ENCODE results near the gene MTAP.

Gene MTAP

DNA sequence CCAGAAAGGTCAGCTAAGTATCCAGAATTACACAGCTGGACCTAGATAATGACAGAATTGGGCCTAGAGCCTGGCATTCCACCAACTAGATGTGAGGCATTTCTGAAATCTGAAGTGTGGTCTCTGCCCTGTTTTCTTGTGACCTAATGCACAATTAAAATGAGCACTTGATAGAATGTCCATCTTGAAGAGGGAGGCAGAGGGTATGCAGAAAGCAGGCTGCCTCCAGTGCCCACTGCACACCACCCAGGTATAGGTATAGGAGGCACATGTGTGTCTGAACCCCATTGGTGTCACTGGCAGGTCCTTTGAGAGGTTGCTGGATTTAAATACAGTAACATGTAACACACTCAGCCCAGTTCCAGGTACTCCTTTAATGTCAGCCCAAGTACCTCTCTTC is 2.4 kb downstream of the MTAP start:
- H3K27ac ChIP-seq (ENCODE audit: low read depth, low read length): no peak overlapping the region
- TF ChIP-seq, protein P1, sequence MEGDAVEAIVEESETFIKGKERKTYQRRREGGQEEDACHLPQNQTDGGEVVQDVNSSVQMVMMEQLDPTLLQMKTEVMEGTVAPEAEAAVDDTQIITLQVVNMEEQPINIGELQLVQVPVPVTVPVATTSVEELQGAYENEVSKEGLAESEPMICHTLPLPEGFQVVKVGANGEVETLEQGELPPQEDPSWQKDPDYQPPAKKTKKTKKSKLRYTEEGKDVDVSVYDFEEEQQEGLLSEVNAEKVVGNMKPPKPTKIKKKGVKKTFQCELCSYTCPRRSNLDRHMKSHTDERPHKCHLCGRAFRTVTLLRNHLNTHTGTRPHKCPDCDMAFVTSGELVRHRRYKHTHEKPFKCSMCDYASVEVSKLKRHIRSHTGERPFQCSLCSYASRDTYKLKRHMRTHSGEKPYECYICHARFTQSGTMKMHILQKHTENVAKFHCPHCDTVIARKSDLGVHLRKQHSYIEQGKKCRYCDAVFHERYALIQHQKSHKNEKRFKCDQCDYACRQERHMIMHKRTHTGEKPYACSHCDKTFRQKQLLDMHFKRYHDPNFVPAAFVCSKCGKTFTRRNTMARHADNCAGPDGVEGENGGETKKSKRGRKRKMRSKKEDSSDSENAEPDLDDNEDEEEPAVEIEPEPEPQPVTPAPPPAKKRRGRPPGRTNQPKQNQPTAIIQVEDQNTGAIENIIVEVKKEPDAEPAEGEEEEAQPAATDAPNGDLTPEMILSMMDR (IDR thresholded peaks at IDR 0.05; ENCODE audit: low read depth, low read length, poor library complexity, severe bottlenecking): no peak
- TF ChIP-seq EZH2phosphoT487 (IDR thresholded peaks at IDR 0.05; ENCODE audit: borderline replicate concordance, low read length): no peak
- no peaks in the 10 kb centered on the region for H3K27me3 ChIP-seq (ENCODE audit: control insufficient read depth, low read length)
- no peak overlapping the region for H3K4me2 ChIP-seq (ENCODE audit: low read length)
- H3K4me1 ChIP-seq (ENCODE audit: control insufficient read depth, low read length): no peaks in the 10 kb centered on the region
- H3K79me2 ChIP-seq (ENCODE audit: control insufficient read depth, low read length): no peaks in the 10 kb centered on the region
- H3K9me3 ChIP-seq (ENCODE audit: control insufficient read depth, insufficient read depth, low read length): no peaks in the 10 kb centered on the region
- no peaks in the 10 kb centered on the region for H3F3A ChIP-seq (ENCODE audit: control insufficient read depth, insufficient read depth)
- H4K20me1 ChIP-seq (ENCODE audit: control insufficient read depth, insufficient read depth, low read depth, low read length): no peaks in the 10 kb centered on the region
- H3K4me3 ChIP-seq (ENCODE audit: low read length): no peak overlapping the region
- no peaks in the 10 kb centered on the region for H3K9me2 ChIP-seq (replicated peaks; ENCODE audit: control insufficient read depth, low read length)
- no peaks in the 10 kb centered on the region for H3K36me3 ChIP-seq (ENCODE audit: control insufficient read depth, low read length)

DNA sequence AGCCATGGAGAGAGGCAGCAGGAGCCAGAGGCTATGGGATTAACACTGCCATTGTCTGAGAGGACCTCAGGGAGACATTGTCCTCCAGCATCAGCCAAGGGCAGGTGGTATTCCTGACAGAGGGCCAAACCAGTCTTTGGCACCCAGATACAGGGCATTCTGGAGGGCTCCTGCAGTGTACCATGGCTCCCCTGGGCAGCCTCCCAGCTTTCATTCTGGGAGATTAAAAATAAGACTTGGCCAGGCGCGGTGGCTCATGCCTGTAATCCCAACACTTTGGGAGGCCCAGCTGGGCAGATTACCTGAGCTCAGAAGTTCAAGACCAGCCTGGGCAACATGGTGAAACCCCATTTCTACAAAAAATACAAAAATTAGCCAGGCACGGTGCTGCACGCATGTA is 4.2 kb downstream of the MTAP start:
- Histone ChIP-seq H4K20me1 (ENCODE audit: control insufficient read depth, insufficient read depth, low read depth, low read length) (no peaks in the 10 kb centered on the region), H3K27me3 (ENCODE audit: control insufficient read depth, low read length) (no peaks in the 10 kb centered on the region), H3K4me1 (ENCODE audit: control insufficient read depth, low read length) (no peaks in the 10 kb centered on the region), H3K36me3 (ENCODE audit: control insufficient read depth, low read length) (no peaks in the 10 kb centered on the region), H3F3A (ENCODE audit: control insufficient read depth, insufficient read depth) (no peaks in the 10 kb centered on the region), H3K4me2 (ENCODE audit: low read length) (no peak overlapping the region), H3K79me2 (ENCODE audit: control insufficient read depth, low read length) (no peaks in the 10 kb centered on the region), H3K9me2 (replicated peaks; ENCODE audit: control insufficient read depth, low read length) (no peaks in the 10 kb centered on the region), H3K9me3 (ENCODE audit: control insufficient read depth, insufficient read depth, low read length) (no peaks in the 10 kb centered on the region), H3K4me3 (ENCODE audit: low read length) (no peak overlapping the region), H3K27ac (ENCODE audit: low read depth, low read length) (no peak overlapping the region)
- TF ChIP-seq, protein P1 (IDR thresholded peaks at IDR 0.05; ENCODE audit: low read depth, low read length, poor library complexity, severe bottlenecking): no peak
- TF ChIP-seq EZH2phosphoT487 (IDR thresholded peaks at IDR 0.05; ENCODE audit: borderline replicate concordance, low read length): no peak

DNA sequence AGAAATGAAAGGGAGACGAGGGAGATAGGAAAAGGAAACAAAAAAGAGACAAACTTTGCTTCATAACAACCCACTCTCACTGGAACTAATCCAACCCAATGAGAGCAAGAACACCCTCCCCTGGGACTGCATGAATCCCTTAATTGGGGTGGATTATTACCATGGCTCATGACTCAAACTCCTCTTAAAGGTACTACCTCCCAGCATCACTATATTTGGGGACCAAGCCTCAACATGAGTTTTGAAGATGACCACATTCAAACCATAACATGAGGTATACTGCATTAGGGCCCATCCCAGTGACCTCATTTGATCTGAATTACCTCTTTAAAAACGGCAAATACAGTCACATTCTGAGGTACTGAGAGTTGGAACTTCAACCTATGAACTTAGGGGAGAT is 8.0 kb downstream of the MTAP start:
- H3K4me1 ChIP-seq (ENCODE audit: control insufficient read depth, low read length): no peaks in the 10 kb centered on the region

More for the DNA sequence above, 8.0 kb downstream of the MTAP start:
- Histone ChIP-seq H3K4me2 (ENCODE audit: low read length) (no peak overlapping the region), H3K9me3 (ENCODE audit: control insufficient read depth, insufficient read depth, low read length) (no peaks in the 10 kb centered on the region), H3K4me3 (ENCODE audit: low read length) (no peak overlapping the region), H3K27ac (ENCODE audit: low read depth, low read length) (no peak overlapping the region), H3F3A (ENCODE audit: control insufficient read depth, insufficient read depth) (no peaks in the 10 kb centered on the region), H3K9me2 (replicated peaks; ENCODE audit: control insufficient read depth, low read length) (no peaks in the 10 kb centered on the region), H4K20me1 (ENCODE audit: control insufficient read depth, insufficient read depth, low read depth, low read length) (no peaks in the 10 kb centered on the region), H3K36me3 (ENCODE audit: control insufficient read depth, low read length) (no peaks in the 10 kb centered on the region), H3K27me3 (ENCODE audit: control insufficient read depth, low read length) (no peaks in the 10 kb centered on the region), H3K79me2 (ENCODE audit: control insufficient read depth, low read length) (no peaks in the 10 kb centered on the region)
- TF ChIP-seq EZH2phosphoT487 (IDR thresholded peaks at IDR 0.05; ENCODE audit: borderline replicate concordance, low read length): no peak
- TF ChIP-seq, protein P1 (IDR thresholded peaks at IDR 0.05; ENCODE audit: low read depth, low read length, poor library complexity, severe bottlenecking): no peak

All from DOHH2 (cell line).